Activated B cell treated with CpG ODN at 0.5 μM for 24 hours (primary cell): ENCODE data around the gene SCTR. TPM values are rescaled to one million over a fixed set of nuclear protein-coding genes. Genes with fewer than 3 reads are reported as not detected.

Source experiments
- ATAC-seq: fragments of 200-7000 bp; cut with Tn5 transposase; one replicate; pipeline ENCODE4 v1.10.0; 2021; ENCODE audit warnings: low read depth, mild to moderate bottlenecking, moderate library complexity
- CTCF ChIA-PET: fragments of 350-600 bp; sonication (Branson Sonifier 250); formaldehyde crosslinking; loops from one replicate; lab custom pipeline; 2021; ENCODE audit warnings: antibody characterized with exemption; lab: Charles Lee
- POLR2A ChIA-PET: fragments of 350-600 bp; sonication (Branson Sonifier 250); formaldehyde crosslinking; loops from one replicate; lab custom pipeline; 2021; ENCODE audit warnings: antibody characterized with exemption; lab: Charles Lee
- DNase-seq: peaks from one replicate; pipeline ENCODE4 v3.0.0; 2022
- H3K27ac Mint-ChIP-seq: one replicate; pipeline ENCODE4 v1.8.0; 2020; ENCODE audit warnings: mixed read lengths
- H3K27me3 Mint-ChIP-seq: one replicate; pipeline ENCODE4 v1.8.0; 2021; ENCODE audit warnings: mixed read lengths
- H3K36me3 Mint-ChIP-seq: one replicate; pipeline ENCODE4 v1.8.0; 2021; ENCODE audit warnings: low read depth, mixed read lengths
- H3K4me1 Mint-ChIP-seq: one replicate; pipeline ENCODE4 v1.8.0; 2021; ENCODE audit warnings: mixed read lengths
- H3K4me3 Mint-ChIP-seq: one replicate; pipeline ENCODE4 v1.8.0; 2020; ENCODE audit warnings: mild to moderate bottlenecking, mixed read lengths
- H3K9me3 Mint-ChIP-seq: one replicate; pipeline ENCODE4 v1.8.0; 2020; ENCODE audit warnings: mixed read lengths
- CTCF ChIP-seq: fragments of 200-600 bp; IDR thresholded peaks from one replicate; pipeline ENCODE4 v1.8.0; 2022; ENCODE audit warnings: antibody characterized with exemption, mild to moderate bottlenecking
- intact Hi-C: fragments of 100-400 bp; cut with micrococcal nuclease; formaldehyde crosslinking; loops from one replicate; pipeline ENCODE4 v1.15.1; 2024
- total RNA-seq: library from RNA; stranded (reverse); gene quantifications from 2 replicates; pipeline ENCODE4 v1.2.3, GENCODE V29; 2022

The SCTR gene
- total RNA-seq, 1 donor from 2014 or later, result not detected

DNA sequence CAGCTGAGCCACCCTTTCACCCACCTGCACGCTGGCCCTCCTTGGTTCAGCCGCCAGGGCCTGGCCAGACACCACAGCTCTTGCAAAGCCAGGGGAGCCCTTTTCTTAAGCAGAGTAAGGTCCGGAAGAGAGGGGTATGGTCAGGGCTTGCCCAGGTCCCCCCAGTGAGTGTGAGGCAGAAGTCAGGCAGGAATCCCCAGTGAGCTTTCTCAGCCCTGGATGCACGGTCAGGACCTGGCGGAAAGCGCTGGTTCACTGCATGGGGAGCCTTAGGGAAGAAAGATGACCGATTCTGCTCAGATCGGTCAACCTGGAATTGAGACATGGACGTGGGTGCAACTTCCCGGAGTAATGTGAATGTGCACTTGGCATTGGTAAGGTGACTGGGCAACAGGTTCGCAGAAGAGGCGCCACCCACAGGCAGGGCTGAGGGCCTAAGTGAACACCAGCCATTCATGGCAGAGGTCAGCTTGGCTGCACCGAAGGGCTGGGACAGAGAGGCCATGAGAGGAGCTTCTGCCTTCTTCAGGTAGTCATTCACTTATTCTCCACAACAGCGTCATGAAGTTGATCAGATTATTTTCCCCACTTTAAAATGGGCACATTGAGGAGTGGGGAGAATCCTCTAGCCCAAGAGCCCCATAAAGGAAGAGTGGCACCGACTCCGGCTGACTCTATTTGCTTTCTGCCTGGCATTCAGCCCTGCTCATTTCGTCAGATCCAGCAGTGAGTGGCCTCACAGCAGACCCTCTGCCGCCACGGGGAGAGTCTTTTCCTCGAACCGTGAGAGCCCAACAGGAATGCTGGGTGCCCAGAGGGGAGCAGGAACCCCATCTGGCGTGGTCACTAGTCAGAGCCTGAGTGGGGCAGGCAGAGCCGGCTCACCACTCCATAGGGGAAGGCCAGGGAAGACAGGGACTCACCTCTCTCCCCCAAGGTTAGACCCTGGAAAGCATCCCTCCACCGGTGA is 35.8 kb downstream of the SCTR start:
- TF ChIP-seq CTCF, result no peak
- Mint-ChIP-seq H3K27me3 (peaks cover 3% of the 10 kb centered on the region), H3K9me3 (no peaks in the 10 kb centered on the region), H3K27ac (no peak overlapping the region), H3K4me1 (no peaks in the 10 kb centered on the region), H3K36me3 (no peaks in the 10 kb centered on the region), H3K4me3 (no peak overlapping the region)
- POLR2A ChIA-PET, result no interaction called here
- intact Hi-C loops, result no loop called here
- CTCF ChIA-PET, result no interaction called here
- DNase-seq, result no peak
- ATAC-seq, result no peak

DNA sequence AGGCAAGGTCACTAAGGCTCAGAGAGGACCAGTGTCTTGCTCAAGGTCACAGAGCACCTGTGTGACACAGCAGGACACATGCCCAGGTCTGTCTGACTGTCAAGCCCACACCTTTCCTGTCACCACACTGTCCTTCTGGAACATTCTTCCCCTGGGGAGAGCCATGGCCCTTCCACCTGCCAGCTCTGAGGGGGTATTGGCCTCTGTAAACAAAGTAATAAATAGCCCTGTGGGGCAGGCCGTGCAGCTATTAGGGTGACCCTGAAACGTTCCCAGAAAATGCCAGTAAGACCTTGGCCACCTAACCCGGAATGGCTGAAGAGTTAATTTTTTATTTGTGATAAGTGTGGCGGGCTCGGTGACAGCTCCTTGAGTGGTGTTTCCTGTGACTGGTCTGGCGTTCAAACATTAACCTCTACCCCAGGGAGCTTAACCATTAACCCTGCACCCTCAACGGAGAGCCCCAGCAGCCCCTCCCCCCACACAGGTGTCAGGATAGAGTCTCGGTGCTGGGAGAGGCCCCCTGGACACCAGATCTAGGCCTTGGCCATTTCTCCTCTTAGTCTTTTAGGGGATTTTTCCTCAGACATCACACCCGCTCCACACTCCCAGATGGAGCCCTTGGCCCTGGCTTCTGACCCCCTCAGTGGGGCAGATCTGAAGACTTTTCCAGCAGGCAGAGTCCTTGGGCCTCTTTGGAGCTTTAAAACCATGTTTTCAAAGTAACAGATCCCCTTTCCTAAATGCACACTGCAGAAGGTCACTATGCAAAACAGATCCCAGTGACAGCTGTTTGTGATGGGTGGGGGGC is 36.6 kb downstream of the SCTR start:
- Mint-ChIP-seq H3K27ac (no peak overlapping the region), H3K9me3 (no peaks in the 10 kb centered on the region), H3K4me3 (no peak overlapping the region), H3K4me1 (no peaks in the 10 kb centered on the region), H3K36me3 (no peaks in the 10 kb centered on the region), H3K27me3 (peaks cover 3% of the 10 kb centered on the region)
- intact Hi-C loops, result no loop called here
- ChIA-PET CTCF (no interaction called here), POLR2A (no interaction called here)
- DNase-seq, result no peak
- TF ChIP-seq CTCF, result no peak
- ATAC-seq, result no peak

DNA sequence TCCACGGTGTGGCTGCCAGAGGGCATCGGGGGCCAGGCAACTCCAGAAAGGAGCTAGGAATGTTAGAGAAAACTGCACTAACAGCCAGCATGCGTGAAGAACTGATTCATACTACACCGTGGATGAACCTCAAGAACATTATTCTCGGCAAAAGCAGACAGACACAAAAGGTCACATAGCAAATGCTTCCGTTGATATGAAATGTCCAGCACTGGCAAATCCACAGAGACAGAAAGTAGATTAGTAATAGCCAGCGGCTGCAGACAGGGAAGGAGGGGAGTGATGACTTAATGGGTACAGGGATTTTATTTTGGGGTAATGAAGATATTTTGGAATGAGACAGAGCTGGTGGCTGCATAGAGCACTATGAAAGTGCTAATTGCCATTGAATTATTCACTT is 37.4 kb downstream of the SCTR start:
- Mint-ChIP-seq H3K9me3 (no peaks in the 10 kb centered on the region), H3K4me3 (no peak overlapping the region), H3K27me3 (peaks cover 3% of the 10 kb centered on the region), H3K36me3 (no peaks in the 10 kb centered on the region), H3K4me1 (no peaks in the 10 kb centered on the region), H3K27ac (no peak overlapping the region)
- no peak for ATAC-seq
- ChIA-PET CTCF (no interaction called here), POLR2A (no interaction called here)
- DNase-seq, result no peak
- TF ChIP-seq CTCF, result no peak
- intact Hi-C loops, result no loop called here

DNA sequence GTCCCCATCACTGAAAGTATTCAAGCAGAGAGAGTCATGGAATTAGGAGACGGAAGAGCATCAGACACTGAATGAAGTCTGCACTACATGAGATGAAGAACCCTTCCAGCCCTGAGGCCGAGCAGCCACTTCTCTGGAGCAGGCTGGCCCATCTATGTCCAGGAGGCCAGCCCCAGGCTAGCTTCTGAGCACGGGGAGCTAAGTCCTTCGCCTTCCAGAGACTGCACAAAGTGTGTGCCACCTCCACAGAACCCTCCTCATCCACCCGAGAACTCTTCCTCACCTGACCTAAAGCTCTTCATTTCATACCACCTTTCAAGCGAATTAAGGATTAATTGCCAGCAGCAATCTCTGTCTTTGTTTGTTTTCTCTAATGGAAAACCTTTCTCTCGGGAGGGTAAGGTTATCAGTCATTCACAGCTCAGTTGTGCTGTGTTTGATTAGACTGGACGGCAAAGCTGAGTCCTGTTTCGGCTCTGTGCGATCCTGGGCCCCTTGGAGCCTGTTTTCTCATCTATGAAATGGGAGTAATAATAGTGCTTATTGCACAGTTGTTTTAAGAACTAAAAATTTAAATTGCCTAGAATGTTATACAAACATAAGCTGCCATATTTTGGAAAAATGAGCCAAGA is 38.0 kb downstream of the SCTR start:
- CTCF ChIA-PET, result interaction anchor here (2.0 kb wide), 1 partner anchor 10 kb away, joined by 9 read pairs; no protein-coding TSS in a partner anchor
- POLR2A ChIA-PET, result no interaction called here
- no peak for TF ChIP-seq CTCF
- no peaks in the 10 kb centered on the region for H3K9me3 Mint-ChIP-seq
- no peak for DNase-seq
- H3K27ac Mint-ChIP-seq, result no peak overlapping the region
- H3K4me1 Mint-ChIP-seq, result no peaks in the 10 kb centered on the region
- no peaks in the 10 kb centered on the region for H3K36me3 Mint-ChIP-seq
- intact Hi-C loops, result no loop called here
- no peak for ATAC-seq
- H3K4me3 Mint-ChIP-seq, result no peak overlapping the region
- H3K27me3 Mint-ChIP-seq, result peaks cover 3% of the 10 kb centered on the region
